HEK293 (cell line): ENCODE results near the gene AZIN2.
A peak's percentile ranks its signal among the peaks of the same experiment; 100 is the strongest.

Source experiments
- CTCF ChIA-PET: fragments of 350-600 bp; formaldehyde crosslinking; extraction: SDS; loops from one replicate; lab custom pipeline; 2021; ENCODE audit warnings: antibody characterized with exemption; lab: Yijun Ruan, JAX
- POLR2A ChIA-PET: fragments of 300-600 bp; formaldehyde crosslinking; extraction: SDS; loops from one replicate; lab custom pipeline; 2020; ENCODE audit warnings: antibody characterized with exemption, inconsistent platforms; lab: Yijun Ruan, JAX
- H3K27ac ChIP-seq: fragments of 200-500 bp; sonication (Bioruptor generic); 2 replicates; pipeline ENCODE4 v1.5.1; 2014; ENCODE audit warnings: low read depth, low read length, control low read depth, inconsistent platforms; ENCODE audit errors: extremely low read depth
- H3K36me3 ChIP-seq, 2 experiments: fragments of 200-500 bp in 1 of 2; sonication (Bioruptor generic) in 1 of 2; 1 replicate in 1 of 2; 2 replicates in 1 of 2; pipeline ENCODE4 v1.5.1; 2014 to 2017; ENCODE audit warnings: inconsistent platforms in 2 of 2, low read length in 2 of 2; ENCODE audit not compliant: control insufficient read depth in 2 of 2, insufficient read depth in 1 of 2
- H3K4me1 ChIP-seq: fragments of 200-500 bp; sonication (Bioruptor generic); 2 replicates; pipeline ENCODE4 v1.5.1; 2014; ENCODE audit warnings: mild to moderate bottlenecking, low read length, inconsistent platforms; ENCODE audit not compliant: control insufficient read depth, insufficient read depth
- H3K4me3 ChIP-seq: 2 replicates; pipeline ENCODE4 v1.5.1; 2011; ENCODE audit warnings: low read depth, mild to moderate bottlenecking, control low read depth, low read length, moderate library complexity
- H3K9me3 ChIP-seq: fragments of 200-500 bp; sonication (Bioruptor generic); 2 replicates; pipeline ENCODE4 v1.5.1; 2014; ENCODE audit warnings: low read depth, low read length, inconsistent platforms; ENCODE audit not compliant: control insufficient read depth, insufficient read depth
- KLF9 ChIP-seq: fragments of 450-650 bp; formaldehyde crosslinking; IDR thresholded peaks from 2 replicates; pipeline ENCODE4 v1.5.1; 2016; ENCODE audit warnings: missing biosample characterization, missing genetic modification characterization, low read depth
- PRDM1 ChIP-seq: fragments of 450-650 bp; formaldehyde crosslinking; IDR thresholded peaks from 2 replicates; pipeline ENCODE4; 2016; ENCODE audit warnings: missing biosample characterization, missing genetic modification characterization
- ZBTB20 ChIP-seq: fragments of 450-650 bp; formaldehyde crosslinking; IDR thresholded peaks from 2 replicates; pipeline ENCODE4 v1.5.1; 2016; ENCODE audit warnings: missing biosample characterization, missing genetic modification characterization
- ZFP37 ChIP-seq: fragments of 450-650 bp; formaldehyde crosslinking; IDR thresholded peaks from 2 replicates; pipeline ENCODE4 v1.5.1; 2016; ENCODE audit warnings: missing biosample characterization, missing genetic modification characterization
- ZNF140 ChIP-seq: fragments of 450-650 bp; formaldehyde crosslinking; IDR thresholded peaks from 2 replicates; pipeline ENCODE4 v1.5.1; 2016; ENCODE audit warnings: missing biosample characterization, missing genetic modification characterization
- ZNF155 ChIP-seq: fragments of 450-650 bp; formaldehyde crosslinking; IDR thresholded peaks from 2 replicates; pipeline ENCODE4 v1.5.1; 2016; ENCODE audit warnings: missing biosample characterization, missing genetic modification characterization
- ZNF311 ChIP-seq: fragments of 450-650 bp; formaldehyde crosslinking; IDR thresholded peaks from 2 replicates; pipeline ENCODE4 v1.5.1; 2017; ENCODE audit warnings: missing biosample characterization, missing genetic modification characterization, borderline replicate concordance
- ZNF341 ChIP-seq: fragments of 450-650 bp; formaldehyde crosslinking; IDR thresholded peaks from 2 replicates; pipeline ENCODE4; 2016; ENCODE audit warnings: low read depth, missing biosample characterization, missing genetic modification characterization
- ZNF548 ChIP-seq: fragments of 450-650 bp; formaldehyde crosslinking; IDR thresholded peaks from 2 replicates; pipeline ENCODE4 v1.5.1; 2016; ENCODE audit warnings: missing biosample characterization, missing genetic modification characterization
- ZNF621 ChIP-seq: fragments of 450-650 bp; formaldehyde crosslinking; IDR thresholded peaks from 2 replicates; pipeline ENCODE4 v1.5.1; 2017; ENCODE audit warnings: missing biosample characterization, missing genetic modification characterization
- ZNF654 ChIP-seq: fragments of 450-650 bp; formaldehyde crosslinking; IDR thresholded peaks from 2 replicates; pipeline ENCODE4 v1.5.1; 2016; ENCODE audit warnings: low read depth, missing biosample characterization, missing genetic modification characterization
- TF ChIP-seq, protein P1 (sequence below): fragments of 450-650 bp; formaldehyde crosslinking; IDR thresholded peaks from 2 replicates; pipeline ENCODE4 v1.5.1; 2016; ENCODE audit warnings: missing biosample characterization, missing genetic modification characterization
- TF ChIP-seq, protein P2 (sequence below): fragments of 450-650 bp; formaldehyde crosslinking; IDR thresholded peaks from 2 replicates; pipeline ENCODE4 v1.5.1; 2016; ENCODE audit warnings: missing biosample characterization, missing genetic modification characterization

AZIN2 gene

DNA sequence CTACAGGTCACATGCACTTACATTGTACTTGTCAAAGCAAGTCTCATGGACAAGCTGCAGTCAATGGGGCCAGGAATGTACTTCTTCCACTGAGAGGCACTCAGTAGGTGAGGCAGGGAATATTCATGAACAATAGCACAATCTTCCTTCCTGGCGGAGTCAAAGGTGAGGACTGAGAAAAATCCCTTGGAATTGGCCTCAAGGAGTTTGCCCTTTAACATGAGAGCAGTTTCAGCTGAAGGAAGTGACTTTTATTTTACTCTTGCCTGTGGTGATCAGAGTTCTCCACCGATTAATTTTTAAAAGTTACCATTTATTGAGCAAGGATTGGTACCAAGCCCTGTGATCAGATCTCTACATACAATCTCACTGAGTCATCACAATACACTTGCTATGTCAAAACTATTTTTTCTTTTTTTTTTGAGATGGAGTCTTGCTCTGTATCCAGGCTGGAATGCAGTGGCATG, 33.1 kb upstream of the AZIN2 start (continued):
- TF ChIP-seq, protein P1, sequence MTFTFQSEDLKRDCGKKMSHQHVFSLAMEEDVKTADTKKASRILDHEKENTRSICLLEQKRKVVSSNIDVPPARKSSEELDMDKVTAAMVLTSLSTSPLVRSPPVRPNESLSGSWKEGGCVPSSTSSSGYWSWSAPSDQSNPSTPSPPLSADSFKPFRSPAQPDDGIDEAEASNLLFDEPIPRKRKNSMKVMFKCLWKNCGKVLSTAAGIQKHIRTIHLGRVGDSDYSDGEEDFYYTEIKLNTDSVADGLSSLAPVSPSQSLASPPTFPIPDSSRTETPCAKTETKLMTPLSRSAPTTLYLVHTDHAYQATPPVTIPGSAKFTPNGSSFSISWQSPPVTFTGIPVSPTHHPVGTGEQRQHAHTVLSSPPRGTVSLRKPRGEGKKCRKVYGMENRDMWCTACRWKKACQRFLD (tag by site-specific recombination): no peak
- TF ChIP-seq ZNF548 (tag by site-specific recombination) (no peak), ZNF341 (tag by site-specific recombination) (no peak), ZNF155 (tag by site-specific recombination) (no peak)
- TF ChIP-seq, protein P2, sequence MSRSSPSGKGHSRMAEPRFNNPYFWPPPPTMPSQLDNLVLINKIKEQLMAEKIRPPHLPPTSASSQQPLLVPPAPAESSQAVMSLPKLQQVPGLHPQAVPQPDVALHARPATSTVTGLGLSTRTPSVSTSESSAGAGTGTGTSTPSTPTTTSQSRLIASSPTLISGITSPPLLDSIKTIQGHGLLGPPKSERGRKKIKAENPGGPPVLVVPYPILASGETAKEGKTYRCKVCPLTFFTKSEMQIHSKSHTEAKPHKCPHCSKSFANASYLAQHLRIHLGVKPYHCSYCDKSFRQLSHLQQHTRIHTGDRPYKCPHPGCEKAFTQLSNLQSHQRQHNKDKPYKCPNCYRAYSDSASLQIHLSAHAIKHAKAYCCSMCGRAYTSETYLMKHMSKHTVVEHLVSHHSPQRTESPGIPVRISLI (tag by site-specific recombination): no peak

DNA sequence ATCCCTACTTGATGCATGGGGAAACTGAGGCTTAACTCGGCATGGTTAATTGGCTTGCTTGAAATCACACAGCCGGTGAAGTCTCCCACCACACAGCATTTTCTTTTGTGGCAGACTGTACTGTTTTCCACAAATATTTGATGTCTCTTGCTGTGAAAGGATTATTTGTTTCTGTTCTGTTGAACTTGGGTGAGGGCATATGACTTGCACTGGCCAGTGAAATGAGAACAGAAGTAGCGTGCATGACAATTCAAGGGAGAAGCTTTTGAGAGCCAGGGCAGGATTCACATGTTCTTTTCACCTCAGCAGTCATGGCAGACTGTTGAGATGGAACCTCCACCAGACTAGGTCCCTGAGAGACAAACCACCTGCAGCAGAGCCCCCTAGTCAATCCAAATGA, 32.5 kb upstream of the AZIN2 start:
- no peak for TF ChIP-seq KLF9 (tag by site-specific recombination)
- TF ChIP-seq ZBTB20: no peak
- TF ChIP-seq ZNF140 (tag by site-specific recombination): no peak
- TF ChIP-seq ZFP37 (tag by site-specific recombination): no peak
- Histone ChIP-seq H3K27ac (no peak overlapping the region), H3K4me3 (no peak overlapping the region), H3K9me3 (no peaks in the 10 kb centered on the region), H3K4me1 (peaks cover 5% of the 10 kb centered on the region; the same call in 1 of the 2 replicates), H3K36me3 (no peaks in the 10 kb centered on the region)
- ChIA-PET POLR2A (no interaction called here), CTCF (no interaction called here)

DNA sequence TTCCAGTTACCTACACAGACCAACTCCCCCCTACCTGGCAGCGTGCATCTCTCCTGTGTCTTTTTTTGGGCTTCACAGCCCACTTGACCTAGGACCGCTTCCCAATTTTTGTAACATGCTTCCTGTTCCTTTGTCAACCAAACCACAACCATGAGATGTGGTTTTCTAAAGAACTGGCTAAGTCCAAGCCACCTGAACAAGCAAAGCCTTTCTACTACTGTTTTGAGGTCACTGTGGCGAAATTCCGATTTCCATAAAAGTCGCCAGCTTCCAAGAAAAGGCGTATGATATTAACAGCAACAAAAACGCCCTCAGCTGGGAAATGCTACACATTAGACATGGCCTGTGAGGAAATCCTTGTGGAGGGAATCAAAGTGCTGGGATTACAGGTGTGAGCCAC, 31.6 kb upstream of the AZIN2 start:
- H3K4me3 ChIP-seq: no peak overlapping the region
- no peaks in the 10 kb centered on the region for H3K36me3 ChIP-seq
- no peak for TF ChIP-seq ZNF621
- TF ChIP-seq ZNF654: no peak
- TF ChIP-seq, all 188 proteins: peak for 0
- Histone ChIP-seq H3K9me3 (no peaks in the 10 kb centered on the region), H3K4me1 (peaks cover 5% of the 10 kb centered on the region; the same call in 1 of the 2 replicates), H3K27ac (no peak overlapping the region)
- POLR2A ChIA-PET: interaction anchor here (0.7 kb wide), 1 partner anchor 31 kb away, joined by 3 read pairs; the partner anchor contains the start of gene AZIN2
- CTCF ChIA-PET: interaction anchor here (0.6 kb wide), 1 partner anchor 340 kb away, joined by 4 read pairs; no protein-coding TSS in a partner anchor

DNA sequence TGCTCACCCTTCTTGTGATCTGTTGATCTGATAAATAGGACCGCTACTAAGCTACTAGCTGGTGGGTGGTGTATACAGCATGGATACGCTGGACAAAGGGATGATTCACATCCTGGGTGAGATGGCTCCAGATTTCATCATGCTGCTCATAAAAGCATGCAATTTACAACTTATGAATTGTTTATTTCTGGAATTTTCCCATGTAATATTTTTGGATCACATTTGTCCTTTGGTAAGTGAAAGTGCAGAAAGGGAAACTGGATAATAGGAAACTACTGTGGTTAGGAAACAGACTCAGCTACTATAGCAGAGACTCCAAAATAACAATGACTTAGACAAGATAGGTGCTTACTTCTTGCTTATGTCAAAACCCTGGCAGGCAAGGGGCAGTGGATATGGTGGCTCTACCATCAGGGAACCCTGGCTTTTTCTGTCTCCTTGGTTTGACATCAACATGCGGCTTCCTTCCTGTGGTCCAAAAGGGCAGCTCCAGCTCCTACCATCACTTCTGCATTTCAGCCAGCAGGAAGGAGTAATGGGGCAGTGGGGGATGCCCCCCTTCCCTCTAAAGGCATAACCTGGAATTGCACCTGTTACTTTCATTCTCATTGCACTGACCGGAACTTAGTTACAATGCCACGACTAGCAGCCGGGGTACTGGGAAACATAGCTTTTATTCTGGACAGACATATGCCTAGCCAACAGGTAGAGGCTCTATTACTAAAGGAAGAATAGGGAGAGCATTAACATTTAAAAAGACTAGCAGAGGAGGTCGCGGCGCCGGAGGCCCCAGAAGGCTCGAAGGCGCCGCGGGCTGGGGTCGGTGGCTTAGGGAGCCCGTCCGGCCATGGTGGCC, 30.5 kb upstream of the AZIN2 start:
- Histone ChIP-seq H3K4me1 (peaks cover 5% of the 10 kb centered on the region; the same call in 1 of the 2 replicates), H3K4me3 (no peak overlapping the region), H3K27ac (no peak overlapping the region), H3K9me3 (no peaks in the 10 kb centered on the region), H3K36me3 (no peaks in the 10 kb centered on the region)
- TF ChIP-seq PRDM1 (tag by site-specific recombination): 0 out of 2 replicates have a peak, but pooled peaks have one; percentile 26
- no peak for TF ChIP-seq ZNF311 (tag by site-specific recombination)
- ChIA-PET CTCF (interaction anchor here (0.6 kb wide), 1 partner anchor 204 kb away, joined by 3 read pairs; no protein-coding TSS in a partner anchor), POLR2A (no interaction called here)
